HepG2 (cell line): ENCODE measurements around the gene ARHGDIA. TPM values are rescaled to one million over a fixed set of nuclear protein-coding genes. Genes with fewer than 3 reads are reported as not detected.

Experiments used
- ATAC-seq: fragments of 200-7000 bp; cut with Tn5 transposase; 3 replicates; pipeline ENCODE4 v1.9.1; 2020; ENCODE audit warnings: mild to moderate bottlenecking, moderate library complexity
- BruUV-seq: library from RNA; stranded (reverse); fragments of 400-500 nt; replicated peaks from 2 replicates; lab custom pipeline; 2021; lab: Mats Ljungman, UMichigan
- CTCF ChIA-PET: fragments of 300-600 bp; formaldehyde crosslinking; extraction: SDS; loops from one replicate; lab custom pipeline; 2021; ENCODE audit warnings: low total read pairs, inconsistent platforms, low intra/inter-chr PET ratio; lab: Yijun Ruan, JAX
- POLR2A ChIA-PET: fragments of 350-600 bp; sonication (Branson Sonifier 250); formaldehyde crosslinking; loops from one replicate; lab custom pipeline; 2020; ENCODE audit warnings: antibody characterized with exemption, inconsistent platforms; lab: Yijun Ruan, JAX
- DNase-seq: peaks from one replicate; pipeline ENCODE4 v3.0.0-alpha.2; 2015; ENCODE audit warnings: low spot score
- FAIRE-seq: peaks from 3 replicates; lab custom pipeline; 2011; peaks lifted over from hg19 to GRCh38; lab: Jason Lieb, UNC
- H2AFZ ChIP-seq: one replicate; pipeline ENCODE4 v1.6.1; 2011; ENCODE audit warnings: low read length, inconsistent platforms
- H3K27ac ChIP-seq: fragments of 300-600 bp; 3 replicates; pipeline ENCODE4 v1.8.0; 2011; ENCODE audit warnings: mixed run types, mild to moderate bottlenecking, mixed read lengths, low read length, inconsistent platforms; ENCODE audit not compliant: insufficient read depth; ENCODE audit errors: extremely low read length
- H3K27me3 ChIP-seq, 2 experiments: fragments of 200-600 bp in 1 of 2; 2 replicates in 1 of 2; 3 replicates in 1 of 2; pipeline versions ENCODE4 v1.6.0 to v1.8.0; 2011; ENCODE audit warnings: low read length in 2 of 2, mild to moderate bottlenecking in 2 of 2, moderate library complexity in 2 of 2, inconsistent platforms in 1 of 2; ENCODE audit not compliant: insufficient read depth in 2 of 2, control insufficient read depth in 1 of 2
- H3K36me3 ChIP-seq, 2 experiments: fragments of 200-600 bp in 1 of 2; replicated peaks in 1 of 2; 2 replicates in 1 of 2; 3 replicates in 1 of 2; pipeline versions ENCODE4 v1.5.1 to v1.8.0; 2011; ENCODE audit warnings: low read length in 2 of 2, inconsistent platforms in 1 of 2; ENCODE audit not compliant: insufficient read depth in 2 of 2, control insufficient read depth in 1 of 2
- H3K4me1 ChIP-seq: 2 replicates; pipeline ENCODE4 v1.5.1; 2012; ENCODE audit warnings: low read length, inconsistent platforms; ENCODE audit not compliant: insufficient read depth
- H3K4me2 ChIP-seq: 2 replicates; pipeline ENCODE4 v1.6.0; 2011; ENCODE audit warnings: low read depth, low read length, inconsistent platforms
- H3K4me3 ChIP-seq, 3 experiments: fragments of 200-600 bp in 1 of 3; sonication (generic), shearing (Covaris generic) in 1 of 3; replicated peaks in 1 of 3; 2 replicates each; pipeline ENCODE4 v1.5.1; 2011 to 2016; ENCODE audit warnings: low read length in 3 of 3, inconsistent platforms in 2 of 3, low read depth in 2 of 3, mild to moderate bottlenecking in 2 of 3, control low read depth in 1 of 3, mixed read lengths in 1 of 3; ENCODE audit not compliant: insufficient read depth in 1 of 3
- H3K79me2 ChIP-seq: one replicate; pipeline ENCODE4 v1.6.1; 2011; ENCODE audit warnings: low read length, inconsistent platforms; ENCODE audit not compliant: insufficient read depth
- H3K9ac ChIP-seq: 2 replicates; pipeline ENCODE4 v1.6.0; 2011; ENCODE audit warnings: mild to moderate bottlenecking, low read depth, low read length, inconsistent platforms; ENCODE audit not compliant: insufficient read depth
- H3K9me3 ChIP-seq: 2 replicates; pipeline ENCODE4 v1.5.1; 2012; ENCODE audit warnings: mild to moderate bottlenecking, low read length
- H4K20me1 ChIP-seq: 2 replicates; pipeline ENCODE4 v1.6.0; 2011; ENCODE audit warnings: inconsistent platforms, mild to moderate bottlenecking, low read length, moderate library complexity; ENCODE audit not compliant: insufficient read depth
- CEBPG ChIP-seq: IDR thresholded peaks from 2 replicates; pipeline ENCODE4 v1.6.1; 2016
- EP300 ChIP-seq, 3 experiments: sonication (generic) in 1 of 3; formaldehyde crosslinking in 1 of 3; IDR thresholded peaks; 2 replicates each; pipeline versions ENCODE4 v1.5.1 to v1.6.1; 2011 to 2020; ENCODE audit warnings: low read depth in 2 of 3, low read length in 2 of 3, borderline replicate concordance in 1 of 3, improper control_type of control experiment in 1 of 3, mild to moderate bottlenecking in 1 of 3, missing genetic modification reagents in 1 of 3, moderate library complexity in 1 of 3
- HDAC2 ChIP-seq: sonication (generic); formaldehyde crosslinking; IDR thresholded peaks from 2 replicates; pipeline ENCODE4 v1.4.0; 2020; ENCODE audit warnings: missing genetic modification reagents
- HOXA3 ChIP-seq: sonication (generic); formaldehyde crosslinking; IDR thresholded peaks from 2 replicates; pipeline ENCODE4 v1.5.0; 2020; ENCODE audit warnings: missing genetic modification reagents
- MIXL1 ChIP-seq: IDR thresholded peaks from 2 replicates; pipeline ENCODE4 v1.6.1; 2016
- SAP130 ChIP-seq: IDR thresholded peaks from 2 replicates; pipeline ENCODE4 v1.6.1; 2016; ENCODE audit warnings: low read depth
- SOX6 ChIP-seq, 2 experiments: fragments of 450-650 bp in 1 of 2; sonication (generic) in 1 of 2; formaldehyde crosslinking in 1 of 2; IDR thresholded peaks; 2 replicates each; pipeline versions ENCODE4 v1.4.0 to v1.6.1; 2017 to 2020; ENCODE audit warnings: antibody characterized with exemption in 1 of 2, mild to moderate bottlenecking in 1 of 2, missing genetic modification reagents in 1 of 2
- WGBS: methylation state at CpG from one replicate; pipeline ENCODE4 v1.1.6; 2017; ENCODE audit warnings: low lambda C conversion rate; 5-methylcytosine and 5-hydroxymethylcytosine counted together
- in situ Hi-C: cut with HindIII; loops from 2 replicates; pipeline ENCODE4 v1.10.0; 2017; ENCODE audit warnings: low pct_unique_long_range_greater_than_20kb; ENCODE audit not compliant: extremely low pct_ligation_motif_present
- intact Hi-C: fragments of 100-400 bp; cut with micrococcal nuclease; formaldehyde crosslinking; loops from one replicate; pipeline ENCODE4 v1.10.0; 2022; ENCODE audit not compliant: unreplicated experiment
- polyA plus RNA-seq, 8 experiments: library from polyadenylated mRNA; depleted of rRNA in 3 of 8; stranded (reverse) in 7 of 8; unstranded in 1 of 8; fragments of >200 nt; fragmentation: Illumina TruSeq in 4 of 8; extraction: Trizol in 4 of 8; gene quantifications; 2 replicates each; pipeline versions ENCODE4 v1.2.1 to v1.2.3, GENCODE V29; 2011 to 2016; ENCODE audit warnings: low read depth in 4 of 8, missing spikeins in 1 of 8, mixed read lengths in 1 of 8; ENCODE audit not compliant: insufficient read depth in 1 of 8
- total RNA-seq, 5 experiments: library from RNA; depleted of rRNA; stranded (reverse); fragments of >200 nt; fragmentation: Illumina TruSeq; extraction: Trizol; gene quantifications; 2 replicates each; pipeline ENCODE4 v1.2.3, GENCODE V29; 2016; ENCODE audit warnings: low read depth in 1 of 5
- TF ChIP-seq, protein P1 (sequence below): sonication (generic); formaldehyde crosslinking; IDR thresholded peaks from 2 replicates; pipeline ENCODE4 v1.5.1; 2020; ENCODE audit warnings: mild to moderate bottlenecking, missing genetic modification reagents, moderate library complexity
- TF ChIP-seq, protein P2 (sequence below): sonication (generic); formaldehyde crosslinking; IDR thresholded peaks from 2 replicates; pipeline ENCODE4 v1.4.0; 2020; ENCODE audit warnings: mild to moderate bottlenecking, missing genetic modification reagents, borderline replicate concordance
- TF ChIP-seq, protein P3 (sequence below): IDR thresholded peaks from 2 replicates; pipeline ENCODE4 v1.4.0; 2020; ENCODE audit warnings: mild to moderate bottlenecking, missing genetic modification reagents

The ARHGDIA gene
- total and polyA plus RNA-seq, 2 of the 13 experiments (the other 11 are each of a cell fraction or from before 2014, with no cell fraction given): 40.0 to 64.0 TPM

DNA sequence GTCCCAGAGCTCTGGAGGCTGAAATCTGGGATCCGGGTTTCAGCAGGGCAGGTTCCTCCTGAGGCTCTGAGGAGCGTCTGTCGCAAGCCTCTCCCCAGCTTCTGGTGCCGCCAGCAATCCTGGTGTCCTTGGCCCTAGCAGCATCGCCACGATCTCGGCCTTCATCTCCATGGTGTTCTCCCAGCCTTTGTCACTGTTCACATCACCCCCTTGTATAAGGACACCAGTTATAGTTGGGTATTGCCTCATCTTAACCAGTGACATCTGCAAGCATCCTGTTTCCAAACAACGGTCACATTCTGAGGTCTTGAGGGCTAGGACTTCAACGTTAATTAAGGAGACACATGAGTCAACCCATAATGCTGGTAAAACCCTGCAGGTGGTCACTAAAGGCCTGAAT is 33.5 kb downstream of the ARHGDIA start:
- no peak overlapping the region for H3K9ac ChIP-seq
- no TSS peak for BruUV-seq
- no peaks in the 10 kb centered on the region for H3K79me2 ChIP-seq
- peaks cover 69% of the 10 kb centered on the region for H3K4me1 ChIP-seq
- in situ Hi-C loops: no loop called here
- peaks cover 0 to 1% of the 10 kb centered on the region in 2 experiments; a peak in 1 of 5 replicates for H3K36me3 ChIP-seq
- no peak overlapping the region for H3K27ac ChIP-seq
- no peak for ATAC-seq
- ChIA-PET CTCF (no interaction called here), POLR2A (interaction anchor here (0.7 to 8.9 kb wide), 8 partner anchors 14 to 166 kb away, joined by 3 to 40 read pairs (median 4); partner anchors contain the start of gene P4HB)
- DNase-seq: peak; percentile 71
- H3K27me3 ChIP-seq: no peaks in the 10 kb centered on the region; a peak in 1 of 5 replicates
- peak overlapping the region; percentile 28 for H3K4me2 ChIP-seq
- WGBS: 3% methylated on average over 8 of the region's 9 CpGs
- no peak overlapping the region for H2AFZ ChIP-seq
- no peaks in the 10 kb centered on the region for H3K9me3 ChIP-seq
- no peaks in the 10 kb centered on the region; the same call in 1 of the 2 replicates for H4K20me1 ChIP-seq
- no peak overlapping the region for H3K4me3 ChIP-seq
- peak; percentile 42 for FAIRE-seq
- intact Hi-C loops: no loop called here
- TF ChIP-seq, protein P1, sequence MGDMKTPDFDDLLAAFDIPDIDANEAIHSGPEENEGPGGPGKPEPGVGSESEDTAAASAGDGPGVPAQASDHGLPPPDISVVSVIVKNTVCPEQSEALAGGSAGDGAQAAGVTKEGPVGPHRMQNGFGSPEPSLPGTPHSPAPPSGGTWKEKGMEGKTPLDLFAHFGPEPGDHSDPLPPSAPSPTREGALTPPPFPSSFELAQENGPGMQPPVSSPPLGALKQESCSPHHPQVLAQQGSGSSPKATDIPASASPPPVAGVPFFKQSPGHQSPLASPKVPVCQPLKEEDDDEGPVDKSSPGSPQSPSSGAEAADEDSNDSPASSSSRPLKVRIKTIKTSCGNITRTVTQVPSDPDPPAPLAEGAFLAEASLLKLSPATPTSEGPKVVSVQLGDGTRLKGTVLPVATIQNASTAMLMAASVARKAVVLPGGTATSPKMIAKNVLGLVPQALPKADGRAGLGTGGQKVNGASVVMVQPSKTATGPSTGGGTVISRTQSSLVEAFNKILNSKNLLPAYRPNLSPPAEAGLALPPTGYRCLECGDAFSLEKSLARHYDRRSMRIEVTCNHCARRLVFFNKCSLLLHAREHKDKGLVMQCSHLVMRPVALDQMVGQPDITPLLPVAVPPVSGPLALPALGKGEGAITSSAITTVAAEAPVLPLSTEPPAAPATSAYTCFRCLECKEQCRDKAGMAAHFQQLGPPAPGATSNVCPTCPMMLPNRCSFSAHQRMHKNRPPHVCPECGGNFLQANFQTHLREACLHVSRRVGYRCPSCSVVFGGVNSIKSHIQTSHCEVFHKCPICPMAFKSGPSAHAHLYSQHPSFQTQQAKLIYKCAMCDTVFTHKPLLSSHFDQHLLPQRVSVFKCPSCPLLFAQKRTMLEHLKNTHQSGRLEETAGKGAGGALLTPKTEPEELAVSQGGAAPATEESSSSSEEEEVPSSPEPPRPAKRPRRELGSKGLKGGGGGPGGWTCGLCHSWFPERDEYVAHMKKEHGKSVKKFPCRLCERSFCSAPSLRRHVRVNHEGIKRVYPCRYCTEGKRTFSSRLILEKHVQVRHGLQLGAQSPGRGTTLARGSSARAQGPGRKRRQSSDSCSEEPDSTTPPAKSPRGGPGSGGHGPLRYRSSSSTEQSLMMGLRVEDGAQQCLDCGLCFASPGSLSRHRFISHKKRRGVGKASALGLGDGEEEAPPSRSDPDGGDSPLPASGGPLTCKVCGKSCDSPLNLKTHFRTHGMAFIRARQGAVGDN (CRISPR knock-in tag): 0 out of 2 replicates have a peak, but pooled peaks have one; percentile 11
- TF ChIP-seq HOXA3: peak; percentile 31; the same call in 1 of the 2 replicates
- 0 out of 2 replicates have a peak, but pooled peaks have one; percentile 15 for TF ChIP-seq SAP130 (CRISPR knock-in tag)
- TF ChIP-seq MIXL1 (CRISPR knock-in tag): no peak
- peak; percentile 56; the same call in 1 of the 2 replicates for TF ChIP-seq HDAC2 (CRISPR knock-in tag)
- peak in 1 of 2 experiments; percentile 23; a peak in 1 of 4 replicates for TF ChIP-seq EP300 (IDR thresholded peaks at IDR 0.05; ENCODE audit: low read depth in 2 of 2, low read length in 2 of 2)
- TF ChIP-seq EP300 (CRISPR knock-in tag; IDR thresholded peaks at IDR 0.05; ENCODE audit: borderline replicate concordance): no peak
- TF ChIP-seq SOX6 (IDR thresholded peaks at IDR 0.05): no peak
- TF ChIP-seq SOX6 (CRISPR knock-in tag; IDR thresholded peaks at IDR 0.05): peak; percentile 35; the same call in 1 of the 2 replicates
- TF ChIP-seq, protein P2, sequence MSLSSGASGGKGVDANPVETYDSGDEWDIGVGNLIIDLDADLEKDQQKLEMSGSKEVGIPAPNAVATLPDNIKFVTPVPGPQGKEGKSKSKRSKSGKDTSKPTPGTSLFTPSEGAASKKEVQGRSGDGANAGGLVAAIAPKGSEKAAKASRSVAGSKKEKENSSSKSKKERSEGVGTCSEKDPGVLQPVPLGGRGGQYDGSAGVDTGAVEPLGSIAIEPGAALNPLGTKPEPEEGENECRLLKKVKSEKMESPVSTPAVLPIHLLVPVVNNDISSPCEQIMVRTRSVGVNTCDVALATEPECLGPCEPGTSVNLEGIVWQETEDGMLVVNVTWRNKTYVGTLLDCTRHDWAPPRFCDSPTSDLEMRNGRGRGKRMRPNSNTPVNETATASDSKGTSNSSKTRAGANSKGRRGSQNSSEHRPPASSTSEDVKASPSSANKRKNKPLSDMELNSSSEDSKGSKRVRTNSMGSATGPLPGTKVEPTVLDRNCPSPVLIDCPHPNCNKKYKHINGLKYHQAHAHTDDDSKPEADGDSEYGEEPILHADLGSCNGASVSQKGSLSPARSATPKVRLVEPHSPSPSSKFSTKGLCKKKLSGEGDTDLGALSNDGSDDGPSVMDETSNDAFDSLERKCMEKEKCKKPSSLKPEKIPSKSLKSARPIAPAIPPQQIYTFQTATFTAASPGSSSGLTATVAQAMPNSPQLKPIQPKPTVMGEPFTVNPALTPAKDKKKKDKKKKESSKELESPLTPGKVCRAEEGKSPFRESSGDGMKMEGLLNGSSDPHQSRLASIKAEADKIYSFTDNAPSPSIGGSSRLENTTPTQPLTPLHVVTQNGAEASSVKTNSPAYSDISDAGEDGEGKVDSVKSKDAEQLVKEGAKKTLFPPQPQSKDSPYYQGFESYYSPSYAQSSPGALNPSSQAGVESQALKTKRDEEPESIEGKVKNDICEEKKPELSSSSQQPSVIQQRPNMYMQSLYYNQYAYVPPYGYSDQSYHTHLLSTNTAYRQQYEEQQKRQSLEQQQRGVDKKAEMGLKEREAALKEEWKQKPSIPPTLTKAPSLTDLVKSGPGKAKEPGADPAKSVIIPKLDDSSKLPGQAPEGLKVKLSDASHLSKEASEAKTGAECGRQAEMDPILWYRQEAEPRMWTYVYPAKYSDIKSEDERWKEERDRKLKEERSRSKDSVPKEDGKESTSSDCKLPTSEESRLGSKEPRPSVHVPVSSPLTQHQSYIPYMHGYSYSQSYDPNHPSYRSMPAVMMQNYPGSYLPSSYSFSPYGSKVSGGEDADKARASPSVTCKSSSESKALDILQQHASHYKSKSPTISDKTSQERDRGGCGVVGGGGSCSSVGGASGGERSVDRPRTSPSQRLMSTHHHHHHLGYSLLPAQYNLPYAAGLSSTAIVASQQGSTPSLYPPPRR: no peak
- TF ChIP-seq, protein P3, sequence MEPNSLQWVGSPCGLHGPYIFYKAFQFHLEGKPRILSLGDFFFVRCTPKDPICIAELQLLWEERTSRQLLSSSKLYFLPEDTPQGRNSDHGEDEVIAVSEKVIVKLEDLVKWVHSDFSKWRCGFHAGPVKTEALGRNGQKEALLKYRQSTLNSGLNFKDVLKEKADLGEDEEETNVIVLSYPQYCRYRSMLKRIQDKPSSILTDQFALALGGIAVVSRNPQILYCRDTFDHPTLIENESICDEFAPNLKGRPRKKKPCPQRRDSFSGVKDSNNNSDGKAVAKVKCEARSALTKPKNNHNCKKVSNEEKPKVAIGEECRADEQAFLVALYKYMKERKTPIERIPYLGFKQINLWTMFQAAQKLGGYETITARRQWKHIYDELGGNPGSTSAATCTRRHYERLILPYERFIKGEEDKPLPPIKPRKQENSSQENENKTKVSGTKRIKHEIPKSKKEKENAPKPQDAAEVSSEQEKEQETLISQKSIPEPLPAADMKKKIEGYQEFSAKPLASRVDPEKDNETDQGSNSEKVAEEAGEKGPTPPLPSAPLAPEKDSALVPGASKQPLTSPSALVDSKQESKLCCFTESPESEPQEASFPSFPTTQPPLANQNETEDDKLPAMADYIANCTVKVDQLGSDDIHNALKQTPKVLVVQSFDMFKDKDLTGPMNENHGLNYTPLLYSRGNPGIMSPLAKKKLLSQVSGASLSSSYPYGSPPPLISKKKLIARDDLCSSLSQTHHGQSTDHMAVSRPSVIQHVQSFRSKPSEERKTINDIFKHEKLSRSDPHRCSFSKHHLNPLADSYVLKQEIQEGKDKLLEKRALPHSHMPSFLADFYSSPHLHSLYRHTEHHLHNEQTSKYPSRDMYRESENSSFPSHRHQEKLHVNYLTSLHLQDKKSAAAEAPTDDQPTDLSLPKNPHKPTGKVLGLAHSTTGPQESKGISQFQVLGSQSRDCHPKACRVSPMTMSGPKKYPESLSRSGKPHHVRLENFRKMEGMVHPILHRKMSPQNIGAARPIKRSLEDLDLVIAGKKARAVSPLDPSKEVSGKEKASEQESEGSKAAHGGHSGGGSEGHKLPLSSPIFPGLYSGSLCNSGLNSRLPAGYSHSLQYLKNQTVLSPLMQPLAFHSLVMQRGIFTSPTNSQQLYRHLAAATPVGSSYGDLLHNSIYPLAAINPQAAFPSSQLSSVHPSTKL: 0 out of 2 replicates have a peak, but pooled peaks have one; percentile 22
- peak; percentile 82; the same call in 1 of the 2 replicates for TF ChIP-seq CEBPG (CRISPR knock-in tag)
